ENCODE measurements around the gene TK1.

TK1 gene

GRCh38 chr17:78159575-78160158 lies 27.2 kb downstream of the TK1 start:
- no peaks in the 10 kb centered on the region for H3K36me3 Mint-ChIP-seq (ENCODE audit: low read depth)
- no peak overlapping the region for H3K4me3 Mint-ChIP-seq
- H3K27me3 Mint-ChIP-seq (ENCODE audit: low read depth): no peaks in the 10 kb centered on the region
- no peaks in the 10 kb centered on the region for H3K9me3 Mint-ChIP-seq
- peaks cover 5% of the 10 kb centered on the region for H3K4me1 Mint-ChIP-seq (ENCODE audit: low read depth)
- H3K27ac Mint-ChIP-seq: peak overlapping the region; percentile 5

GRCh38 chr17:78154903-78155811 lies 31.7 kb downstream of the TK1 start:
- Mint-ChIP-seq H3K4me1 (ENCODE audit: low read depth) (peaks cover 5% of the 10 kb centered on the region), H3K9me3 (no peaks in the 10 kb centered on the region)

GRCh38 chr17:78151514-78152008 lies 35.3 kb downstream of the TK1 start:
- Mint-ChIP-seq H3K36me3 (ENCODE audit: low read depth) (no peaks in the 10 kb centered on the region), H3K4me1 (ENCODE audit: low read depth) (peaks cover 10% of the 10 kb centered on the region), H3K4me3 (no peak overlapping the region), H3K27ac (no peak overlapping the region), H3K9me3 (no peaks in the 10 kb centered on the region), H3K27me3 (ENCODE audit: low read depth) (no peaks in the 10 kb centered on the region)

More at GRCh38 chr17:78154903-78155811, 31.7 kb downstream of the TK1 start:
- Mint-ChIP-seq H3K4me3 (peak overlapping the region; percentile 10), H3K36me3 (ENCODE audit: low read depth) (no peaks in the 10 kb centered on the region), H3K27ac (peak overlapping the region; percentile 63), H3K27me3 (ENCODE audit: low read depth) (no peaks in the 10 kb centered on the region)

- H3K9me3 Mint-ChIP-seq: no peaks in the 10 kb centered on the region
- H3K27ac Mint-ChIP-seq: no peak overlapping the region
- H3K4me1 Mint-ChIP-seq (ENCODE audit: low read depth): peaks cover 8% of the 10 kb centered on the region
- H3K4me3 Mint-ChIP-seq: no peak overlapping the region
- H3K27me3 Mint-ChIP-seq (ENCODE audit: low read depth): no peaks in the 10 kb centered on the region
- H3K36me3 Mint-ChIP-seq (ENCODE audit: low read depth): no peaks in the 10 kb centered on the region
These were observed 38.4 kb downstream of the TK1 start for GRCh38 chr17:78148286-78149016.

GRCh38 chr17:78147315-78147998 lies 39.4 kb downstream of the TK1 start:
- Mint-ChIP-seq H3K36me3 (ENCODE audit: low read depth) (peaks cover 3% of the 10 kb centered on the region), H3K4me3 (no peak overlapping the region), H3K9me3 (no peaks in the 10 kb centered on the region), H3K27me3 (ENCODE audit: low read depth) (no peaks in the 10 kb centered on the region), H3K27ac (peak overlapping the region; percentile 31), H3K4me1 (ENCODE audit: low read depth) (peaks cover 11% of the 10 kb centered on the region)

- Mint-ChIP-seq H3K36me3 (ENCODE audit: low read depth) (peaks cover 5% of the 10 kb centered on the region), H3K27ac (no peak overlapping the region), H3K4me1 (ENCODE audit: low read depth) (peaks cover 12% of the 10 kb centered on the region), H3K27me3 (ENCODE audit: low read depth) (no peaks in the 10 kb centered on the region), H3K4me3 (no peak overlapping the region), H3K9me3 (no peaks in the 10 kb centered on the region)
These were observed 40.0 kb downstream of the TK1 start for GRCh38 chr17:78146881-78147280.

- H3K4me3 Mint-ChIP-seq: no peak overlapping the region
- H3K27ac Mint-ChIP-seq: no peak overlapping the region
- peaks cover 12% of the 10 kb centered on the region for H3K4me1 Mint-ChIP-seq (ENCODE audit: low read depth)
- no peaks in the 10 kb centered on the region for H3K27me3 Mint-ChIP-seq (ENCODE audit: low read depth)
- peaks cover 7% of the 10 kb centered on the region for H3K36me3 Mint-ChIP-seq (ENCODE audit: low read depth)
- H3K9me3 Mint-ChIP-seq: no peaks in the 10 kb centered on the region
These were observed 40.4 kb downstream of the TK1 start for GRCh38 chr17:78146471-78146869.

- no peak overlapping the region for H3K4me3 Mint-ChIP-seq
- H3K4me1 Mint-ChIP-seq (ENCODE audit: low read depth): peaks cover 19% of the 10 kb centered on the region
- H3K36me3 Mint-ChIP-seq (ENCODE audit: low read depth): peaks cover 14% of the 10 kb centered on the region
- no peak overlapping the region for H3K27ac Mint-ChIP-seq
- no peaks in the 10 kb centered on the region for H3K27me3 Mint-ChIP-seq (ENCODE audit: low read depth)
- no peaks in the 10 kb centered on the region for H3K9me3 Mint-ChIP-seq
These were observed 41.9 kb downstream of the TK1 start for GRCh38 chr17:78144736-78145641.

- Mint-ChIP-seq H3K4me1 (ENCODE audit: low read depth) (peaks cover 22% of the 10 kb centered on the region), H3K27ac (no peak overlapping the region), H3K27me3 (ENCODE audit: low read depth) (no peaks in the 10 kb centered on the region), H3K9me3 (no peaks in the 10 kb centered on the region), H3K4me3 (no peak overlapping the region), H3K36me3 (ENCODE audit: low read depth) (peaks cover 16% of the 10 kb centered on the region)
These were observed 42.6 kb downstream of the TK1 start for GRCh38 chr17:78144147-78144719.

GRCh38 chr17:78143214-78144146 lies 43.4 kb downstream of the TK1 start:
- Mint-ChIP-seq H3K4me1 (ENCODE audit: low read depth) (peaks cover 24% of the 10 kb centered on the region), H3K36me3 (ENCODE audit: low read depth) (peaks cover 23% of the 10 kb centered on the region), H3K27ac (peak overlapping the region; percentile 36), H3K27me3 (ENCODE audit: low read depth) (no peaks in the 10 kb centered on the region), H3K4me3 (no peak overlapping the region), H3K9me3 (no peaks in the 10 kb centered on the region)

GRCh38 chr17:78142119-78142861 lies 44.6 kb downstream of the TK1 start:
- H3K4me1 Mint-ChIP-seq (ENCODE audit: low read depth): peaks cover 24% of the 10 kb centered on the region
- no peaks in the 10 kb centered on the region for H3K9me3 Mint-ChIP-seq
- H3K4me3 Mint-ChIP-seq: no peak overlapping the region
- H3K36me3 Mint-ChIP-seq (ENCODE audit: low read depth): peaks cover 24% of the 10 kb centered on the region
- H3K27ac Mint-ChIP-seq: no peak overlapping the region
- H3K27me3 Mint-ChIP-seq (ENCODE audit: low read depth): no peaks in the 10 kb centered on the region
